HS-27A (cell line): Measurements from ENCODE around the gene ACBD4.

Source experiments
- DNase-seq: peaks from one replicate; pipeline ENCODE4 v3.0.0-alpha.2; 2012; ENCODE audit warnings: low read depth, missing footprints

The ACBD4 gene, protein sequence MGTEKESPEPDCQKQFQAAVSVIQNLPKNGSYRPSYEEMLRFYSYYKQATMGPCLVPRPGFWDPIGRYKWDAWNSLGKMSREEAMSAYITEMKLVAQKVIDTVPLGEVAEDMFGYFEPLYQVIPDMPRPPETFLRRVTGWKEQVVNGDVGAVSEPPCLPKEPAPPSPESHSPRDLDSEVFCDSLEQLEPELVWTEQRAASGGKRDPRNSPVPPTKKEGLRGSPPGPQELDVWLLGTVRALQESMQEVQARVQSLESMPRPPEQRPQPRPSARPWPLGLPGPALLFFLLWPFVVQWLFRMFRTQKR

GRCh38 chr17:45135192-45135977 lies at the start of gene ACBD4:
Gene ACBD4 (plus strand): TSS chr17:45135687. CDS start chr17:45136145, 458 bp downstream.
- DNase-seq = peak; percentile 78

- DNase-seq = no peak
Measured at GRCh38 chr17:45086391-45086790, 49.1 kb upstream of the ACBD4 start.

GRCh38 chr17:45086865-45087503 lies 48.5 kb upstream of the ACBD4 start:
- DNase-seq = no peak

DNA sequence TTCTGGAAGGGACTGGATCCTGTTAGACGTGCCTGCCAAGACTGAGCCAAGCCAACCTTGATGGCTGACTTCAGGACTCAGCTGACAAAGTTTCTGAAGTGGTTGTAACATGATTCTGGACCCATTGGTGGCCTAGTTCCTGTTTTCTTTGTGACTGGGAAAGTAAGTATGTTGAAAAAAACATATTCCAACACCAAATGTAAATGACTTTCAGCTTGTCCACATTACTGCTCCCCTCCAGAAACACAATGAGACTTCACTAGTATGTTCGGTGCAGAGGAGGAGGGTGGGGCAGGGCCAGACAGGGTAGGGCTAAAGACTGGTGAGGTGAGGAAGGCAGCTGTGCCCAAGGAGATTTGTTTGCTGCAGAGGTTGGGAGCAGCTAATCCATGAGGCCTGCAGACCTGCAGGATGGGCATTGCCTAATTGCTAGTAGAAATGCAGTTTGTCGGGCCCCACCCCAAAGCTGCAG lies 47.9 kb upstream of the ACBD4 start:
- DNase-seq = no peak

DNA sequence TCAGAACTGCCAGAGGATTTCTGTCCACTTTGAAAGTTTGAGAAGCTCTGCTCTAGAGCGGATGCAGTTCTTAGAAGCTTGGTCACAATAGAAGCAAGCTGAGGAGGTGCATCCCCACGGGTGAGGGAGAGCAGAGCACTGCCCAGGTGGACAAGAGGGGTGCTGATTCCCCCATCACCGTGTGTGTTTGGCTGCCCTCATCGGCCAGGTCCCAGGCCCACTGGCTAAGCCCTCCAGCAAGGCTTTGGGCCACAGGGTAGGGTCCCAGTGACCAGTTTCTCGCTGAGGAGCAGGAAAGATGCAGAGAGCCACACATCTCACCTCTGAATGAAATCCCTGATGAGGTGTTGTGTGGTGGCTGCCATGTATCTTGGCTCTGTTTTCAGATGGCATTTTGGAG lies 47.5 kb upstream of the ACBD4 start:
- no peak for DNase-seq

GRCh38 chr17:45088741-45089140 lies 46.7 kb upstream of the ACBD4 start:
- no peak for DNase-seq

- DNase-seq = no peak
Measured at GRCh38 chr17:45090711-45091110, 44.8 kb upstream of the ACBD4 start.

DNA sequence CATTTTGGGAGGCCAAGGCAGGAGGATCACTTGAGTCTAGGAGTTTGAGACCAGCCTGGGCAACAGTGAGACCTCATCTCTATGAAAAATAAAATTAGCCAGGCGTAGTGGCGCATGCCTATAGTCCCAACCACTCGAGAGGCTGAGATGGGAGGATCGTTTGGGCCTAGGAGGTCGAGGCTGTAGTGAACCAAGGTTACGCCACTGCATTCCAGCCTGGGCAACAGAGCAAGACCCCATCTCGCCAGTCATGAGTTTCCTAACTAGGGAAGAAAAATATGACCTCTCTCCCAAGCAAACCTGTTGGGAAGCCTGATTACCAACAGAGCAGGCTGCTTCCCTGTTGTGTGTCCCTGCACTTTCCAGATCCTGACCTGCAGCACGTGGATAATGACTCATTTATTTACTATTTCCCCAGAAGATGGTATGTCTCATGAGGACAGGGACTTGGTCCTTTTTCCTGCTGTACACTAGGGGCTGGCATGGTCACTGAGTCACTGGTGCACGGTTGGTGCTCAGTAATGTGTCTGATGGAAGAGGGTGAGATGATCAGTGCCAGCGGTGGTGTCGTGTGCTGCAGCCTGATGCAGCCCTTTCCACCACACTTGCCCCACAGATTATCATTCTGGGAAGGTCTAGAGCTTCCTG lies 43.6 kb upstream of the ACBD4 start:
- DNase-seq = no peak

GRCh38 chr17:45092911-45093430 lies 42.5 kb upstream of the ACBD4 start:
- peak; percentile 78 for DNase-seq

- DNase-seq = no peak
Measured at GRCh38 chr17:45093444-45094110, 41.9 kb upstream of the ACBD4 start.

- DNase-seq = no peak
Measured at GRCh38 chr17:45096141-45096540, 39.3 kb upstream of the ACBD4 start.

DNA sequence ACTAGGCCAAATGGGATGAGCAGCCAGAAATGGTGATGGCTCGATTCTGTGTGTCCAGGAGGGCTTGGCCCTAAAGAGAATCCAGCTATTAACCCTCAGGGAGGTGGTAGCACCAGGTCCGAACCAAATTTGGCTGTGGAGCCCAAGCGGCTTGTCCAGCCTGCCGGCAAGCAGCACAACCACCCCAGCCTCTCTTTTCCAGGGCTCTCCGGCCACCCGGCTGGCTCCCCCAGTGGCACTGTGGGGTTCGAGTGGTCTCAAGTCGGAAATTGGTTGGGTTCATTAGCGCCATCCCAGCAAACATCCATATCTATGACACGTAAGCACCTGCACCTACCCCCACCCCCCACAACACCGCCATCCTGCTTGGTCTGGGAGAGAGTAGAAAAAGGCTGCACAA lies 38.6 kb upstream of the ACBD4 start:
- DNase-seq = no peak

DNA sequence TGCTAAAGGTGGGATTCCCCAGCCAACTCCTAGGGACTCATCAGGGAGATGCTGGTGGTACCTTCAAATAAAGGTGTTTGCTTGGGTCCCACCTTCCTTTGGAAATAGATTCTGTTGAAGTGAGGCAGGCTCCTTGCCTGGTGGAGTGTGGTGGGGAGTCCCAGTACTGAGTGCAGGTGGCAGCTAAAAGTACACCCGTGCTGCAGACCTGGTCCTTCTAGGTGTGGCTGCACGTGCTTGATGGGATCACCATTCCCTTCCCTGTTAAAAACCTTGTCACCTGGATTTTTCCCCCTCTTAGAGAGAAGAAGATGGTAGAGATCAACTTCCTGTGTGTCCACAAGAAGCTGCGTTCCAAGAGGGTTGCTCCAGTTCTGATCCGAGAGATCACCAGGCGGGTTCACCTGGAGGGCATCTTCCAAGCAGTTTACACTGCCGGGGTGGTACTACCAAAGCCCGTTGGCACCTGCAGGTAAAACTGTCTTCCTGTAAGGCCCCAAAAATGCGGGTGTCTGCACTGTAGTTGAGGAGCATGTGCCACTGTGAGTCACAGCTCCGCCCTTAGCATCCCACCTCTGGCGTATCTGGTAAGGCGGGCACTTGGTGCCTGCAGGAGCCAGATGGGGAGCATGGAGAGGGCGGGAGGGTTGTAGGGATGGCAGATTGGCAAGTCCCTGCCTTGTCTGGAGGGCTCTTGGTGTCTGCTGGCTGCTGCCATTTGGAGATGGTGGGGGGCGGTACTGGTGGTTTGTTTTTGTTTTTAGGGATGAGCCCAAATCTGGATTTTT lies 37.2 kb upstream of the ACBD4 start:
- DNase-seq = no peak

GRCh38 chr17:45098869-45099616 lies 36.4 kb upstream of the ACBD4 start:
- DNase-seq = no peak

- no peak for DNase-seq
Measured at GRCh38 chr17:45101546-45101882, 34.0 kb upstream of the ACBD4 start.

DNA sequence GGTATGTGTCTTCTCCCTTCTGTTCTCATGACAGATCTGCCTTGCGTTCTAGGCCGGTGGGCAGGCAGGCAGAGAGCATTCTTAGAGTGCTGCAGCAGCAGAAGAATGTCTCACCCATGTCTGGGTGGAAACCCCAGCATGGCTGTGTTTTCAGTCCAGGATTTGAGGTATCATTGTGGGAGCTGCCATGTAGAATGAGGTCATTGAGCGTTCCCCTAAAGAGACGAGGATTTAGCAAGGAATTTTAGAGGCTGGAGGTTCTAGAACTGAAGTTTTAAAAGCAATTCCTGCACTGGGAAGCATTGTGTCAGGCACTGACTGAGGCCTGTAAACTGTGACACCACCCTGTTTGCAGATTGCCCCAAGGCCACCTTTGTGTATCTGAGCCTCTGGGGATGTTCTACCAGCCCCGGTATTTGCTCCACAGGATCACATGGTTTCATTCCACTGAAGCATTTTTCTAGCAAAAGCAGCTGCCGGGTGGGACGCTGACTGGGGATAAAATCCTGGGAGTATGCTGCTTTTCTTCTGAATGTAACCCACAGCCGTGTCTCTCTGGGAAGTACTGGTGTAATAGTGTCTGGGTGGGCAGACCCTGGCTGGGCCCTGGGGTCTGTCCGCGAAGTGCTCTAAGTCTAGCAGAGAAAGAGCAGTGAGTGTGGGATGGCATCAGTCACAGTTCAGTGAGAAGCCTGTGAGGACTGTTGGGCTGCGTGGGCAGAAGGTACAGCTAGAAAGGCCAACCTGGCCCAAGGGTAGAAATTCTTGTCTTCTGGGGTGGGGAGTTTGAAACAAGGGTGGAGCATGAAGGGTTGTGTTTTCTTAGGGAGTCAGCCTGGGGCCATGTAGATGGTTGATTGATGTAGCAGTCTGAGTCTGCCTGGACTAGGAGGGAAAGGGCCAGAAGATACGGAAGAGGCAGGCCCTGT lies 33.3 kb upstream of the ACBD4 start:
- DNase-seq = no peak

- no peak for DNase-seq
Measured at GRCh38 chr17:45102856-45103255, 32.6 kb upstream of the ACBD4 start.

DNA sequence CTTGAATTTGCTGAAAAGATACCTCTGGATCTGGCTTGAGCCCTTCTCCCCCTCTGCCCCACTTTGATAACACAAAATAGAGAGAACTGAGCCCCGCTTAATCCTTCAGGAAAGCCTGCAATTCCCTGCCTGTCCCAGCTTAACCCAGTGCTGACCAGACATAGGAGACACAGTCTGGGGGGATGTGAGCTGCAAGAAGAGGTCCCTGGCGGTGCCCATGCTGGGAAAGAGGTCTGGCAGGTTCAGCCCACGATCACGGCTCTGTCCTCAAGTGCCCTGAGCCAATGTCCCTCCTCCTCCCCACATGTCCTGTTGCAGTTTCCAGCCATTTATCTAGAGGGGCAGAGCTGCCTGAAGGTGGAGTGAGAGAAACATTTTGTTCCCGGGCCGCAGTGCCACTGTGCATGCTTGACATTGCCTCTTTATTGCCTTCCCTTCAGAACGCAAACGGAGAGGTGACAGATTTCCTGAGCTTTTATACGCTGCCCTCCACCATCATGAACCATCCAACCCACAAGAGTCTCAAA lies 32.2 kb upstream of the ACBD4 start:
- no peak for DNase-seq

GRCh38 chr17:45104029-45104428 lies 31.5 kb upstream of the ACBD4 start:
- no peak for DNase-seq
